Prostate gland (tissue), 2 donors: ENCODE results near the gene ITK. TPM values are rescaled to one million over a fixed set of nuclear protein-coding genes. Genes with fewer than 3 reads are reported as not detected.

ENCODE experiments used
- DNase-seq: peaks from one replicate; pipeline ENCODE4 v3.0.0-alpha.2; 2019; ENCODE audit warnings: low spot score
- H3K27ac ChIP-seq, 2 donors: fragments of 200-600 bp; sonication (generic); 2 replicates each; pipeline ENCODE4 v1.5.1; 2017 to 2019
- H3K27me3 ChIP-seq: fragments of 200-600 bp; sonication (generic); replicated peaks from 2 replicates; pipeline ENCODE4 v1.5.1; 2019; ENCODE audit not compliant: insufficient read depth
- H3K36me3 ChIP-seq, 2 donors: fragments of 200-600 bp; sonication (generic); 1 replicate in 1 of 2; 2 replicates in 1 of 2; pipeline versions ENCODE4 v1.5.1 to v1.8.1; 2017 to 2019
- H3K4me1 ChIP-seq: fragments of 200-600 bp; sonication (generic); replicated peaks from 2 replicates; pipeline ENCODE4 v1.5.1; 2019
- H3K4me3 ChIP-seq, 2 donors: fragments of 200-600 bp; sonication (generic); 2 replicates each; pipeline ENCODE4 v1.5.1; 2017 to 2019
- H3K9me3 ChIP-seq: fragments of 200-600 bp; sonication (generic); 2 replicates; pipeline ENCODE4 v1.5.1; 2017
- POLR2A ChIP-seq: fragments of 450-650 bp; IDR thresholded peaks from one replicate; pipeline ENCODE4 v1.6.1; 2016; ENCODE audit warnings: antibody characterized with exemption, mild to moderate bottlenecking
- POLR2AphosphoS5 ChIP-seq: sonication (generic); formaldehyde crosslinking; IDR thresholded peaks from one replicate; pipeline ENCODE4 v1.6.1; 2017; ENCODE audit warnings: antibody characterized with exemption
- WGBS: methylation state at CpG from one replicate; pipeline ENCODE4 v1.1.5; 2018; 5-methylcytosine and 5-hydroxymethylcytosine counted together
- intact Hi-C: fragments of 100-400 bp; cut with DNase I; formaldehyde crosslinking; loops from one replicate; pipeline ENCODE4 v1.14.2; 2022
- total RNA-seq, 2 donors: library from RNA; depleted of rRNA; stranded (reverse); fragments of >200 nt; gene quantifications; one replicate each; pipeline ENCODE4 v1.1.0, GENCODE V29; 2016
- TF ChIP-seq, protein P1 (sequence below), 4 experiments: fragments of 200-600 bp in 2 of 4; fragments of 450-650 bp in 2 of 4; sonication (generic) in 2 of 4; IDR thresholded peaks; 1 replicate in 3 of 4; 2 replicates in 1 of 4; pipeline ENCODE4 v1.5.1; 2016 to 2019; ENCODE audit warnings: antibody characterized with exemption in 4 of 4, mild to moderate bottlenecking in 2 of 4, moderate library complexity in 2 of 4

Gene ITK
- total RNA-seq, 2 donors from 2014 or later = 2.2 to 5.6 TPM

DNA sequence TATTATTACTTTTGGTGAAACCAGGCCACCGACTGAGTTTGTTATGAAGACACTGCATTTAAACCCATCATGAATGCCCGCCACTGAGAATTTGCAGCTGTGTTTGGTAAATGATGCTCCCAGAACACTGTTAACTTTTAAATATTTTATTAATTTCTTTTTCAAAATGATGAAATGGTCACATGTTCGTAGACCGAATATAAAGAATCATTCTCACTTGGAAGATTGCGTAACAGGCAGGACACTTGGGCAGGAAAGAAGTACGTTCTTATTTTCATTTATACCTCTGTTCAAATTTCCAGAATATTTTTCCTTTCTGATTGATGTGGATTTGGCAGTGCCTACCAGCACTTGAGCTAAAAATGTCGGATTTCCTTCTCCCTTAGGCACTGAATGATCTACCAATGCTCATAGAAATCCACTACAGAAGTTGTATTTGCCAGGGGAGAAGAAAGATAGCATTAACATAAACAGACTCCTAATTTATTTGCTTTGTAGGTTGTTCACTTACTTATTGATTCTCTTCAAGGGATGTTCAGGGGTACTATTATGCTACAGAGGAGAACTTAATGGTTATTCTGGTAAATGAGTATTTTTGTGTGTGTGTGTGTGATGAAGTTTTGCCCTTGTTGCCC lies 99.1 kb downstream of the ITK start:
- Histone ChIP-seq H3K36me3 (no peaks in the 10 kb centered on the region), H3K4me1 (no peaks in the 10 kb centered on the region), H3K9me3 (no peaks in the 10 kb centered on the region), H3K4me3 (no peak overlapping the region), H3K27ac (no peak overlapping the region), H3K27me3 (no peaks in the 10 kb centered on the region)
- 72% methylated on average over 7 of the region's 7 CpGs for WGBS
- TF ChIP-seq POLR2AphosphoS5 = no peak
- TF ChIP-seq, protein P1, sequence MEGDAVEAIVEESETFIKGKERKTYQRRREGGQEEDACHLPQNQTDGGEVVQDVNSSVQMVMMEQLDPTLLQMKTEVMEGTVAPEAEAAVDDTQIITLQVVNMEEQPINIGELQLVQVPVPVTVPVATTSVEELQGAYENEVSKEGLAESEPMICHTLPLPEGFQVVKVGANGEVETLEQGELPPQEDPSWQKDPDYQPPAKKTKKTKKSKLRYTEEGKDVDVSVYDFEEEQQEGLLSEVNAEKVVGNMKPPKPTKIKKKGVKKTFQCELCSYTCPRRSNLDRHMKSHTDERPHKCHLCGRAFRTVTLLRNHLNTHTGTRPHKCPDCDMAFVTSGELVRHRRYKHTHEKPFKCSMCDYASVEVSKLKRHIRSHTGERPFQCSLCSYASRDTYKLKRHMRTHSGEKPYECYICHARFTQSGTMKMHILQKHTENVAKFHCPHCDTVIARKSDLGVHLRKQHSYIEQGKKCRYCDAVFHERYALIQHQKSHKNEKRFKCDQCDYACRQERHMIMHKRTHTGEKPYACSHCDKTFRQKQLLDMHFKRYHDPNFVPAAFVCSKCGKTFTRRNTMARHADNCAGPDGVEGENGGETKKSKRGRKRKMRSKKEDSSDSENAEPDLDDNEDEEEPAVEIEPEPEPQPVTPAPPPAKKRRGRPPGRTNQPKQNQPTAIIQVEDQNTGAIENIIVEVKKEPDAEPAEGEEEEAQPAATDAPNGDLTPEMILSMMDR (IDR thresholded peaks at IDR 0.05) = no peak
- no peak for TF ChIP-seq POLR2A
- intact Hi-C loops = no loop called here
- DNase-seq = no peak

DNA sequence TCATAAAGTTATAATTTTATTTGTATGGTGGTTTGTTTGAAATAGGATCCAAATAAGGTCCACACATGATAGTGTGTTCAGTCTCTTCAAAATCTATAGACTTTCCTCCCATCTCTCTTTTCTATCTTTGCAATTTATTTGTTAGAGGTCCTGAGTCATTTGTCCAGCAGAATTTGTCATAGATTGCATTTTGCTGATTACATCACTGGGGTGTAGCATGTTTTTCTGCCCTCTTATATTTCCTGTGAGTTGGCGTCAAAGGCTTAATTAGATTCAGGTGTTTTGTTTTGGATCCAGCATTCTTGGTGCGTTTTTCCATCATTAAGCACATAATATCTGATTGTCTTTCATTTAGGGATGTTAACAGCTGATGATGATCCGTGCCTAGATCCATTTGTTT lies 100.3 kb downstream of the ITK start:
- H3K27ac ChIP-seq = no peak overlapping the region
- no peak for DNase-seq
- no peaks in the 10 kb centered on the region for H3K36me3 ChIP-seq
- TF ChIP-seq POLR2A = no peak
- TF ChIP-seq POLR2AphosphoS5 = no peak
- TF ChIP-seq, protein P1 (IDR thresholded peaks at IDR 0.05) = no peak
- no peaks in the 10 kb centered on the region for H3K27me3 ChIP-seq
- no peaks in the 10 kb centered on the region for H3K9me3 ChIP-seq
- H3K4me1 ChIP-seq = no peaks in the 10 kb centered on the region
- WGBS = 63% methylated on average over 3 of the region's 3 CpGs
- H3K4me3 ChIP-seq = no peak overlapping the region
- intact Hi-C loops = no loop called here

DNA sequence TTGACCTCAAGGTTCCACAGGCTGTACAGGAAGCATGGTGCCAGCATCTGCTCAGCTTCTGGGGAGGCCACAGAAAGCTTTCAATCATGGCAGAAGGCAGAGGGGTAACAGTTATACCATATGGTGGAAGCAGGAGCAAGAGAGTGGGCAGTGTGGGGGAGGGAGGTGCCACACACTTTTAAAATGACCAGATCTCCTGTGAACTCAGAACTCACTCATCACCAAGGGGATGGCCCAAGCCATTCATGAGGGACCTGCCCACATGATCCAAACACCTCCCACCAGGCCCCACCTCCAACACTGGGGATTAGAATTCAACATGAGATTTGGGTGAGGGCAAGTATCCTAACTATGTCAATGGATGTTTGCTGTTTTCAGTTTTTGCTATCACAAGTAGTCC lies 101.5 kb downstream of the ITK start:
- no peak for DNase-seq
- TF ChIP-seq POLR2A (no peak), POLR2AphosphoS5 (no peak)
- TF ChIP-seq, protein P1 (IDR thresholded peaks at IDR 0.05) = no peak
- Histone ChIP-seq H3K27me3 (no peaks in the 10 kb centered on the region), H3K4me3 (no peak overlapping the region), H3K4me1 (no peaks in the 10 kb centered on the region), H3K27ac (no peak overlapping the region), H3K36me3 (no peaks in the 10 kb centered on the region), H3K9me3 (no peaks in the 10 kb centered on the region)
- intact Hi-C loops = no loop called here

DNA sequence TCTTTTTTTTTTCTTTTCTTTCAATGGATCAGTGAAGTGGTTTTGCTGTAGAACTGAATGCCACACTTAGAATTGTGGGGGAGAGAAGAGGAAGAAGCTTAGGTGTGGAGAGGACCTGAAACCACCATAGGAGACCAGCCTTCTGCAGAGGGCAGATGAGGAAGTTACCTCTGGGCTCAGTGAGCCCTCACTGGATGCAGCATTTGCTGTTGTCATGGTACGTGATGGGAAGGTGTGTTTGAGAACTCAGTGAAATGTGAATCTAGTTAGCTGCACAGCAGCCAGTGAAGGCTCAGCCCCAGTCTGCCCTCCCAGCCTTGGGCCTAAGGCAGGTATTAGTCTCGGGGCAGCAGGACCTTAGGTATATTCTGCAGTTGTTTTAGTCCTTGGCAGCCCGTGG lies 102.8 kb downstream of the ITK start:
- TF ChIP-seq POLR2AphosphoS5 (no peak), POLR2A (no peak)
- TF ChIP-seq, protein P1 (IDR thresholded peaks at IDR 0.05) = no peak
- 76% methylated on average over 3 of the region's 3 CpGs for WGBS
- no peaks in the 10 kb centered on the region for H3K27me3 ChIP-seq
- DNase-seq = no peak
- intact Hi-C loops = no loop called here
- no peaks in the 10 kb centered on the region for H3K9me3 ChIP-seq
- no peaks in the 10 kb centered on the region for H3K4me1 ChIP-seq
- no peaks in the 10 kb centered on the region for H3K36me3 ChIP-seq
- H3K4me3 ChIP-seq = no peak overlapping the region
- no peak overlapping the region for H3K27ac ChIP-seq

DNA sequence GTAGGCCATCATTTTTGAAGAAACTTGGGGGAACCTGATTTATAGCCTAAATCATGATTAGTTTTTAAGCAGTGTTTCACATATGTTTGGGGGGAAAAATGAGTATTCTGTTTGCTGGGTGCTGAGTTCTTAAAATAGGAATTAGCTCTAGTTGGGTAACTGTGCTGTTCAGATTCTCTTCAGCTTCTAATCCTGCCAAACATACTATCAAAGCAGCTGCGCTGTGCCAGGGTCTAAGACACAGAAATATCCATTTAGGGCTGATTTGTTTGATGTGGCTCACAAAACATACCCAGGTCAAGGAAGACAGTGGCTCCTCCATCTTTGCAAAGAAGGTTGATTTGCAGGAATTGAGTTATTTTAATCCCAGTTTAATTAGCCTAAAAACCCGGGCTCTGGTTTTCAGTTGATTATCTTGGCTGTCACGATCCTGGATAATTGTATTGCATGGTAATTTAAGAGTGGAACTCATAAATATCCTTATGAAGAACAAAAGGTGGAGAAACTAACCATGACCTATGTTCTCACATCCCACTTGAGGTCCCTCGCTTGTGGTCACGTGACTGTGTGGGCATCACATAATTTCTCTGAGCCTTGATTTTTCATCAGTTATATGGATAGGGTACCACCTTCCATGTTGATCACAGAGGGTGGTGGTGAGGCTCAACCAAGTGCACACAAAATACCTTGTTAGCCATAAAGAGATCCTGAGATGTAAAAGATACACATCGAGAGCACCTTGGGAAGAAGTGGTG lies 104.0 kb downstream of the ITK start:
- 90% methylated on average over 6 of the region's 6 CpGs for WGBS
- DNase-seq = no peak
- intact Hi-C loops = no loop called here
- H3K4me1 ChIP-seq = no peaks in the 10 kb centered on the region
- TF ChIP-seq POLR2A (no peak), POLR2AphosphoS5 (no peak)
- TF ChIP-seq, protein P1 (IDR thresholded peaks at IDR 0.05) = no peak
- no peak overlapping the region for H3K4me3 ChIP-seq
- H3K9me3 ChIP-seq = no peaks in the 10 kb centered on the region
- no peaks in the 10 kb centered on the region for H3K27me3 ChIP-seq
- H3K27ac ChIP-seq = no peak overlapping the region
- H3K36me3 ChIP-seq = no peaks in the 10 kb centered on the region
